Measurements from ENCODE around the gene NUDT10. TPM values are rescaled to one million over a fixed set of nuclear protein-coding genes. Genes with fewer than 3 reads are reported as not detected.
A peak's percentile ranks its signal among the peaks of the same experiment; 100 is the strongest.
"Not testable (repeated sequence)": the region's sequence is repeated elsewhere in the genome, so short reads cannot be mapped to it uniquely, and the experiment has no call there.

Gene NUDT10
- total RNA-seq: not detected

DNA sequence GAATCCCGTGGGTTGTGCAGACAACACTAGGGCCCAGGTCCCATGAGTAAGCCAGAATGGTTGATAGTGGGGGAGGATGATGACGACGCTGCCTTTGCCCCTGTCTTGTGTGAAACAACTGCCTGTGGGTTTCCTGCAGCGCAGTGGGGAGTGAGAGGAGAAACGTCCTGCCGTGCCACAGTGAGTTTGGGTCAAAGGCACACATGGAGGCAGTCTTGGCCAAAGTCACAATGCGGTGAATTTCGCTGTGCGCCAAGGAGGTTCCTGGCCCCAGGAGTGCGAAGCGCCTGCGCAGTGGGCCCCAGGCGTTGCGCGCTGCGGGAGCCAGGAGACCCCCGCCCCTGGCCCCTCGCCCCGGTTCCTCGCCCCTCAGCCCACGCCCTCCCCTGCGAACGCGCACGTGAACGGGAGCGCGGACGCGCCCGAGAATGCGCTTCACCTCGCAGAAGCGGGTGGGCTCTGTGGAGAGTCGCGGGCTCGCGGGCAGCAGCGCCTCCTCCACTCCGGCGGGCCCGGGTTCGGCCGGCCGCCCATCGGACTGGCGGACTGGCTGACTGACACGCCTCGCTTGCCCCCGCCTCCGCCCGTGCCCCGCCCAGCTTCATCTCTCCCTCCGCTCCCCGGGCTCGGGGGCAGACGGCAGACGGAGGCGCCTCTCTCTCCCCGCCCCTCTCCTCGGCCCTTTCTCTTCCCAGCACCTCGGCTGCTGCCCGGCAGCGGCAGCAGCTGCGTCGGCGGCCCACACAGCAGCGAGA, at the start of gene NUDT10:
Gene NUDT10, plus strand, starts transcription at position 635 of the 755 bp plus-strand sequence. CDS start 144 bp downstream, outside the sequence.
- H3K9me3 ChIP-seq: no peaks in the 10 kb centered on the region
- no peak within 1 kb of the TSS for H3K27ac ChIP-seq
- no peaks in the 10 kb centered on the region for H3K4me1 ChIP-seq
- H3K36me3 ChIP-seq: no peaks in the 10 kb centered on the region
- H3K27me3 ChIP-seq: no peaks in the 10 kb centered on the region
- intact Hi-C loops (cut with DNase I): loop anchor here (10.0 kb wide), 1 partner anchor 932 kb away; no protein-coding TSS in a partner anchor
- peak in 1 of 2 donors; percentile 70 for DNase-seq (ENCODE audit: low spot score in 2 of 2)
- peak within 1 kb of the TSS; percentile 50 to 76 for H3K4me3 ChIP-seq
- TF ChIP-seq, protein P1, sequence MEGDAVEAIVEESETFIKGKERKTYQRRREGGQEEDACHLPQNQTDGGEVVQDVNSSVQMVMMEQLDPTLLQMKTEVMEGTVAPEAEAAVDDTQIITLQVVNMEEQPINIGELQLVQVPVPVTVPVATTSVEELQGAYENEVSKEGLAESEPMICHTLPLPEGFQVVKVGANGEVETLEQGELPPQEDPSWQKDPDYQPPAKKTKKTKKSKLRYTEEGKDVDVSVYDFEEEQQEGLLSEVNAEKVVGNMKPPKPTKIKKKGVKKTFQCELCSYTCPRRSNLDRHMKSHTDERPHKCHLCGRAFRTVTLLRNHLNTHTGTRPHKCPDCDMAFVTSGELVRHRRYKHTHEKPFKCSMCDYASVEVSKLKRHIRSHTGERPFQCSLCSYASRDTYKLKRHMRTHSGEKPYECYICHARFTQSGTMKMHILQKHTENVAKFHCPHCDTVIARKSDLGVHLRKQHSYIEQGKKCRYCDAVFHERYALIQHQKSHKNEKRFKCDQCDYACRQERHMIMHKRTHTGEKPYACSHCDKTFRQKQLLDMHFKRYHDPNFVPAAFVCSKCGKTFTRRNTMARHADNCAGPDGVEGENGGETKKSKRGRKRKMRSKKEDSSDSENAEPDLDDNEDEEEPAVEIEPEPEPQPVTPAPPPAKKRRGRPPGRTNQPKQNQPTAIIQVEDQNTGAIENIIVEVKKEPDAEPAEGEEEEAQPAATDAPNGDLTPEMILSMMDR (IDR thresholded peaks at IDR 0.05): no peak

- no peak overlapping the region for H3K27ac ChIP-seq
- no peak for DNase-seq (ENCODE audit: low spot score in 2 of 2)
- intact Hi-C loops (cut with DNase I): no loop called here
- no peaks in the 10 kb centered on the region for H3K27me3 ChIP-seq
- H3K4me1 ChIP-seq: no peaks in the 10 kb centered on the region
- TF ChIP-seq, protein P1 (IDR thresholded peaks at IDR 0.05): no peak
- H3K9me3 ChIP-seq: no peaks in the 10 kb centered on the region
- H3K36me3 ChIP-seq: no peaks in the 10 kb centered on the region
- no peak overlapping the region for H3K4me3 ChIP-seq
These were observed 40.2 kb upstream of the NUDT10 start for GRCh38 chrX:51292421-51292820.

- H3K4me1 ChIP-seq: no peaks in the 10 kb centered on the region
- no peak overlapping the region for H3K4me3 ChIP-seq
- DNase-seq (ENCODE audit: low spot score in 2 of 2): no peak
- H3K27me3 ChIP-seq: no peaks in the 10 kb centered on the region
- no peaks in the 10 kb centered on the region for H3K36me3 ChIP-seq
- no peaks in the 10 kb centered on the region for H3K9me3 ChIP-seq
- intact Hi-C loops (cut with DNase I): no loop called here
- TF ChIP-seq, protein P1 (IDR thresholded peaks at IDR 0.05): no peak
- no peak overlapping the region for H3K27ac ChIP-seq
These were observed 36.5 kb upstream of the NUDT10 start for GRCh38 chrX:51296138-51296537.

DNA sequence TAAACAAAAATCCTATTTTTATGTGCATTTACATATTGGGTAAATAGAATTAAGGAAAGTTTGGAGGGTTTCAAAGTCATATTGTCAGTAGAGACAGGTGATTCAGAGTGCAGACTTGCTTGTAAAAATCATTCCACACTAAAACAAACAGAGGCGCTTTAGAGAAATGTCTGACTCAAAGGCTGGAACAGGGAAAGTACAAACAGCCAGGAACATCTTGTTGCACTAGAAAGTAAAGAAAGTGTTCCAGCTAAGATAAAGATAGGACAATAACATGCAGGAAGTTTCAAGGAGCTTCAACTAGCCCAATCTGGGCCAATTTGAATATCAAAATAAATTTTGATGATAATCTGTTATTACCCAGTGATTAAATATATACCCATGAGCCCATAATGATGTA, 16.4 kb upstream of the NUDT10 start:
- TF ChIP-seq, protein P1 (IDR thresholded peaks at IDR 0.05): no peak
- H3K9me3 ChIP-seq: no peaks in the 10 kb centered on the region
- DNase-seq (ENCODE audit: low spot score in 2 of 2): no peak
- H3K4me1 ChIP-seq: no peaks in the 10 kb centered on the region
- intact Hi-C loops (cut with DNase I): no loop called here
- no peaks in the 10 kb centered on the region for H3K36me3 ChIP-seq
- H3K4me3 ChIP-seq: no peak overlapping the region
- H3K27ac ChIP-seq: no peak overlapping the region
- no peaks in the 10 kb centered on the region for H3K27me3 ChIP-seq

- H3K27me3 ChIP-seq, H3K27ac ChIP-seq: not testable (repeated sequence)
- intact Hi-C loops (cut with DNase I): loop anchor here (10.0 kb wide), 1 partner anchor 932 kb away; no protein-coding TSS in a partner anchor
These were observed 542 bp downstream of the NUDT10 start for GRCh38 chrX:51332943-51333785.

DNA sequence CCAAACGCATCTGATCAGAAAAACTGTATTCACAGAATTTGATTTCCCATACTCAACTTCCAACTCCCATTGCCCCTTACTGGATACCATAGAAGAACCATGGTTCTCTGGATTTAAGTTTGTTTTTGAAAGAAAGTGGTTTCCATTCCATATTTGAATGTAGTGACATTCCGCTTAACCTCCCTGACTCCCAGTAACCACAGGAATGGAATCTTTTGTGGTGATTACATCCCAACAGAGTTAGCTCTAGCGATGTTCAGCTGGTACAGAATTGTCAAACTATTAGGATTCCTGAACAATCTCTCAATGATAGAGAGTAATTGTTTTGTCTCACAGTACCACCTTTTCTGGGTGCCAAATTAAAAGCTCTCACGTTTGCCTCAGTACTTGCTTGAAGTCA, 1.7 kb downstream of the NUDT10 start:
- TF ChIP-seq, protein P1 (IDR thresholded peaks at IDR 0.05): no peak
- no peak for DNase-seq (ENCODE audit: low spot score in 2 of 2)
- H3K27me3 ChIP-seq: no peaks in the 10 kb centered on the region
- H3K4me1 ChIP-seq: no peaks in the 10 kb centered on the region
- intact Hi-C loops (cut with DNase I): loop anchor here (10.0 kb wide), 1 partner anchor 931 kb away; no protein-coding TSS in a partner anchor
- H3K36me3 ChIP-seq: no peaks in the 10 kb centered on the region
- no peak overlapping the region for H3K4me3 ChIP-seq
- H3K9me3 ChIP-seq: no peaks in the 10 kb centered on the region
- H3K27ac ChIP-seq: no peak overlapping the region

More at GRCh38 chrX:51332943-51333785, 542 bp downstream of the NUDT10 start:
- H3K9me3 ChIP-seq; DNase-seq (ENCODE audit: low spot score in 2 of 2); H3K36me3 ChIP-seq; H3K4me1 ChIP-seq: not testable (repeated sequence)
- H3K4me3 ChIP-seq: peak overlapping the region; percentile 50 to 76
